C4-2B (cell line): ENCODE measurements around the gene SLC6A12.

Experiments used
- ZFX ChIP-seq: fragments of 450-650 bp; IDR thresholded peaks from 2 replicates; pipeline ENCODE4 v1.6.1; 2017
- TF ChIP-seq, protein P1 (sequence below): fragments of 450-650 bp; conservative IDR thresholded peaks from 2 replicates; pipeline ENCODE4 v1.5.1; 2017; ENCODE audit warnings: mild to moderate bottlenecking

DNA sequence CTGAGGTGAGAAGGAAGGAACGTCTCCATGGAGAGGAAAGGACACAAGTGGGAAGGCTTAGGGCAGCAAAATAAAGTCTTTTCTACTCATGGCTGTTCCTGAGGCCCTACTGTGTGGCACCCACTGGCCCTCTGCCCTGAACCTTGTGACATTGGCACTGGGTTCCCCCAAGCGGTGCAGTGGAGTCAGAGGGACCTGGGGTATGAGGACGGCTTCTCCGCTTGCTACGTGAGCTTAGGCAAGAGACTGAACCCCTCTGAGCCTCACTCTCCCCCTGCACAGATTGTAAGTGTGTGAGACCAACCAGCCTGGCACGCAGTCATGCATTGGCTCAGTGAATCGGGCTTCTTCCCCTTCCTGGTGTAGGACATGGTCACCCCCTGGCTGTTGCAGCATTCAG, 19.7 kb downstream of the SLC6A12 start:
- TF ChIP-seq, protein P1, sequence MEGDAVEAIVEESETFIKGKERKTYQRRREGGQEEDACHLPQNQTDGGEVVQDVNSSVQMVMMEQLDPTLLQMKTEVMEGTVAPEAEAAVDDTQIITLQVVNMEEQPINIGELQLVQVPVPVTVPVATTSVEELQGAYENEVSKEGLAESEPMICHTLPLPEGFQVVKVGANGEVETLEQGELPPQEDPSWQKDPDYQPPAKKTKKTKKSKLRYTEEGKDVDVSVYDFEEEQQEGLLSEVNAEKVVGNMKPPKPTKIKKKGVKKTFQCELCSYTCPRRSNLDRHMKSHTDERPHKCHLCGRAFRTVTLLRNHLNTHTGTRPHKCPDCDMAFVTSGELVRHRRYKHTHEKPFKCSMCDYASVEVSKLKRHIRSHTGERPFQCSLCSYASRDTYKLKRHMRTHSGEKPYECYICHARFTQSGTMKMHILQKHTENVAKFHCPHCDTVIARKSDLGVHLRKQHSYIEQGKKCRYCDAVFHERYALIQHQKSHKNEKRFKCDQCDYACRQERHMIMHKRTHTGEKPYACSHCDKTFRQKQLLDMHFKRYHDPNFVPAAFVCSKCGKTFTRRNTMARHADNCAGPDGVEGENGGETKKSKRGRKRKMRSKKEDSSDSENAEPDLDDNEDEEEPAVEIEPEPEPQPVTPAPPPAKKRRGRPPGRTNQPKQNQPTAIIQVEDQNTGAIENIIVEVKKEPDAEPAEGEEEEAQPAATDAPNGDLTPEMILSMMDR, result no peak
- no peak for TF ChIP-seq ZFX
